Epithelial cell of esophagus (primary cell): ENCODE results near the gene ITGA2.

Source experiments
- DNase-seq: peaks from one replicate; pipeline ENCODE4 v3.0.0; 2010; ENCODE audit warnings: low read depth
- H3K4me3 ChIP-seq: 2 replicates; pipeline ENCODE4 v1.5.1; 2011; ENCODE audit warnings: mild to moderate bottlenecking, low read length, control low read depth
- TF ChIP-seq, protein P1 (sequence below): IDR thresholded peaks from 2 replicates; pipeline ENCODE4 v1.5.1; 2011; ENCODE audit warnings: low read depth, mild to moderate bottlenecking, low read length, control low read depth, inconsistent platforms; ENCODE audit not compliant: insufficient read depth; ENCODE audit errors: missing control alignments

ITGA2 gene

DNA sequence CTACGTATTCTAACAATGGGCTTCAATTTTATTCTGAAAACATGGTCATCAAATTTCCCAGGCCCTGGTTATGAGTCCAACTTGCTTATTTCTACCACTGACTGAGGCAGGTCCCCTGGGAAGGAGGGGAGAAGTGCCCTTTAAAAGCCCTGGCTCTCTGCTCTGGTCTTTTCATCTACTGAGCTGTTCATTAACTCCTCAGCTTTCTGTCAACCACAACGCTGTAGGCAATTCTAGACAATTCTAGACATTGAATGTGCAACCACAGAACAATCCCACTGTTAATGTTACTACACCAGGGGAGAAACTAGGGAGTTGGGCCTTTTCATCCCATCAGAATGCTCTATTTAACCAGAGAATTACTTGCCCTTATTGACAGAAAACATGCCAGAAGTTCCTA, 110.4 kb downstream of the ITGA2 start:
- H3K4me3 ChIP-seq: no peak overlapping the region
- no peak for DNase-seq
- TF ChIP-seq, protein P1, sequence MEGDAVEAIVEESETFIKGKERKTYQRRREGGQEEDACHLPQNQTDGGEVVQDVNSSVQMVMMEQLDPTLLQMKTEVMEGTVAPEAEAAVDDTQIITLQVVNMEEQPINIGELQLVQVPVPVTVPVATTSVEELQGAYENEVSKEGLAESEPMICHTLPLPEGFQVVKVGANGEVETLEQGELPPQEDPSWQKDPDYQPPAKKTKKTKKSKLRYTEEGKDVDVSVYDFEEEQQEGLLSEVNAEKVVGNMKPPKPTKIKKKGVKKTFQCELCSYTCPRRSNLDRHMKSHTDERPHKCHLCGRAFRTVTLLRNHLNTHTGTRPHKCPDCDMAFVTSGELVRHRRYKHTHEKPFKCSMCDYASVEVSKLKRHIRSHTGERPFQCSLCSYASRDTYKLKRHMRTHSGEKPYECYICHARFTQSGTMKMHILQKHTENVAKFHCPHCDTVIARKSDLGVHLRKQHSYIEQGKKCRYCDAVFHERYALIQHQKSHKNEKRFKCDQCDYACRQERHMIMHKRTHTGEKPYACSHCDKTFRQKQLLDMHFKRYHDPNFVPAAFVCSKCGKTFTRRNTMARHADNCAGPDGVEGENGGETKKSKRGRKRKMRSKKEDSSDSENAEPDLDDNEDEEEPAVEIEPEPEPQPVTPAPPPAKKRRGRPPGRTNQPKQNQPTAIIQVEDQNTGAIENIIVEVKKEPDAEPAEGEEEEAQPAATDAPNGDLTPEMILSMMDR: no peak

DNA sequence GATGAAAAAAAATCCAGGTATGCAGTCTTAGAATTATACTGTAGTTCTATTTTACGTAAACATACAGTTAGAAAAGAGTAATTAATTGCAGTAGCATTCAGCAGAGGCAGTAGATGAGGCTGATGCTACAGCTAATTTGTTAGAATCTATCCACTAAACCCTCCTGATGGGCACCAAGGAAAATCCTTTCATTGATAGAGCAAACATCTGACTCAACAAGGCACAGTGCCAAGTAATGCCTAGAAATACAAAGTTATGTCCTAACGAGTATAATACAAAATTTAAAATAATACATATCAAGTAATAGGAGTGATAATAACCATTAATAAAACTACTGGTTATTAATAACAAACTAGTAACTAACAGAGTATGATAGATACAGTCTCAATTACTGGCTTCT, 111.5 kb downstream of the ITGA2 start:
- TF ChIP-seq, protein P1: no peak
- peak; percentile 50 for DNase-seq
- no peak overlapping the region for H3K4me3 ChIP-seq

DNA sequence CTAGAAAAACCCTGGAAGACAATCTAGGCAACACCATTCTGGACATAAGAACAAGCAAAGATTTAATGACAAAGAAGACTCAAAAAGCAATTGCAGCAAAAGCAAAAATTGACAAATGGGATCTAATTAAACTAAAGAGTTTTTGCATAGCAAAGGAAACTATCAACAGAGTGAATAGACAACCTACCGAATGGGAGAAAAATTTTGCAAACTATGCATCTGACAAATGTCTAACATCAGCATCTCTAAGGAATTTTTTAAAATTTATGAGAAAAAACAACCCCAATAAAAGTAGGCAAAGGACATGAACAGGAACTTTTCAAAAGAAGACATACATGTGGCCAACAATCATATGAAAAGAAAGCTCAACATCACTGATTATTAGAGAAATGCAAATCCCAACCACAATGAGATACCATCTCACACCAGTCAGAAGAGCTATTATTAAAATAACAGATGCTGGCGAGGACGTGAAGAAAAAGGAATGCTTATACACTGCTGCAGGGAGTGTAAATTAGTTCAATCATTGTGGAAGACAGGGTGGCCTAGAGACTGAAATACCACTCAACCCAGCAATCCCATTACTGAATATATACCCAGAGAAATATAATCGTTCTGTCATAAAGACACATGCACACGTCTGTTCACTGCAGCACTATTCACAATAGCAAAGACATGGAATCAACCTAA, 116.6 kb downstream of the ITGA2 start:
- H3K4me3 ChIP-seq: no peak overlapping the region
- TF ChIP-seq, protein P1: no peak
- DNase-seq: no peak

DNA sequence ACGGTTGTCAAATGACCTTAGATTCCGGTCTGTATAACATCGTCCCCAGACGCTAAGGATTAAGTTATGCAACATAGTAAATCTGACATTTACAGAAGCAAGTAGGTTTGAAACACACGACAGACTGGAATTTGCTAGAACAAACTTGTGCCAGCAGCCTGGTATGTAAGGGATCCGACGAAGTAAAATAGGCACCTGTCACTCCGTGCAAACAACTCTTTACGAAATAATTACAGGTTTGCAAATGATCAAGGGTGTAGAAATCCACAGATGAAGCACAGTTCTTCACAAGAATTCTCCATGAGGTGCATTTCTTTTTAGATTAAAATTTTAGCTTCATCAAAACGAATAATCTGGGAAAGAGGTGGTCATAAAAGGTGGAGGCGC, 119.9 kb downstream of the ITGA2 start:
- DNase-seq: peak; percentile 45
- H3K4me3 ChIP-seq: peak overlapping the region; percentile 93
- TF ChIP-seq, protein P1: no peak

DNA sequence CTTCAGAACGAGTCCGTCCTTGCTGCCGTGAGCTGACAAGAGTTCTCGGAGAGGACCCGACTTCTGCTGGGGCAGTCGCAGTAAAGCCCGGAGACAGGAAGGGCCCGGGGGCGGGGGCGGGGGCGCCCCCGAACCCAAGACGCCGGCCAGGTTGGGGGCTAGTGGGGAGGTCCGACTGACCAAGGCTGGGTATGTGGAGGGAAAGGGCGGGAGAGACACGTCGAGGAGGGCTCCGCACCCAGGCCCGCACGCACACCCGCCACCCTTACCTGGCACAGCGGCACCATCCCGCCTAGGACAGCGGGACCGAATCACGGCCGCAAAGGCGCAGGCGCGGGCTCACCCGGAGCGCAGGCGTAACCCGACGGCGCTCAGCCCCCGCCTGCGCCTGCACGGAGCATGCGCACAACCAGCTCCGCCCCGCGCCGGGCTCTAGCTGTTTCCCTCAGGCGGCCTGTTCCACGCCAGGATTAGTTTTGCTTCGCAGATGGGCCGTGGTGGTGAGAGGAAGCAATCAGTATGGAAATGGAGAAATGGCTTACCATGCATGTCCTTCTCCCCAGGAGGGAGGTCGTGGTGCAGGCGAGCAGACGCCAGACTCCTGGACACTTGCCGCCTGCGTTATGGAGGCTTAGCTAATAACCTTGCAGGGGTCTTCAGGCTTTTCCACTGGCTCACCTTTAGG, 120.4 kb downstream of the ITGA2 start, which contains the start of gene MOCS2:
Gene MOCS2, minus strand, starts transcription at position 315 of the 685 bp plus-strand sequence. CDS start 2,583 bp downstream, outside the sequence.
- TF ChIP-seq, protein P1: no peak
- DNase-seq: peak; percentile 93

DNA sequence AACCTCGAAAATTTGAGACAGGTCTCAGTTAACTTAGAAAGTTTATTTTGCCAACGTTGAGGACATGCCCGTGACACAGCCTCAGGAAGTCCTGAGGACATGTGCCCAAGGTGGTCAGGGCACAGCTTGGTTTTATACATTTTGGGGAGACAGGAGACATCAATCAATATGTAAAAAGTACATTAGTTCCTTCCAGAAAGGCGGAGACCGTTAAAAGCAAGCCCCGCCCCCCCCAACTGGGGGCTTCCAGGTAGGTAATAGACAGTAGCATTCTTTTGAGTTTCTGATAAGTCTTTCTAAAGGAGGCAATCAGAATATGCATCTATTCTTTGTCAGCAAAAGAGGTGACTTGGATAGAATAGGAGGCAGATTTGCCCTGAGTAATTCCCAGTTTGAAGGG, 121.0 kb downstream of the ITGA2 start:
- TF ChIP-seq, protein P1: no peak
- no peak for DNase-seq
- peak overlapping the region; percentile 93 for H3K4me3 ChIP-seq

More for the DNA sequence above, 120.4 kb downstream of the ITGA2 start, which contains the start of gene MOCS2:
- peak within 1 kb of the TSS; percentile 93 for H3K4me3 ChIP-seq
